ENCODE results near the gene MINDY2. TPM values are rescaled to one million over a fixed set of nuclear protein-coding genes. Genes with fewer than 3 reads are reported as not detected.
"Not testable (repeated sequence)": the region's sequence is repeated elsewhere in the genome, so short reads cannot be mapped to it uniquely, and the experiment has no call there.

The MINDY2 gene
- polyA plus RNA-seq, 1 experiment, result 17.5 TPM

- H3K9me3 ChIP-seq (ENCODE audit: control insufficient read depth, insufficient read depth, low read length), result peaks cover 6% of the 10 kb centered on the region
- H3K4me3 ChIP-seq (ENCODE audit: low read depth, low read length), result no peak overlapping the region
- H3K27me3 ChIP-seq (ENCODE audit: control insufficient read depth, insufficient read depth, low read length), result no peaks in the 10 kb centered on the region
- DNase-seq (ENCODE audit: low read depth, low spot score), result no peak
- TF ChIP-seq CTCF (IDR thresholded peaks at IDR 0.05; ENCODE audit: low read depth, low read length), result no peak
- POLR2A ChIA-PET, result no interaction called here
- CTCF ChIA-PET, result interaction anchor here (1.0 kb wide), 1 partner anchor 538 kb away, joined by 3 read pairs; no protein-coding TSS in a partner anchor
- no peak overlapping the region for H3K27ac ChIP-seq (ENCODE audit: low read depth, low read length)
Measured at GRCh38 chr15:58766290-58766689, 4.8 kb upstream of the MINDY2 start.

GRCh38 chr15:58768601-58769004, 2.5 kb upstream of the MINDY2 start:
- POLR2A ChIA-PET; DNase-seq (ENCODE audit: low read depth, low spot score): not testable (repeated sequence)
- CTCF ChIA-PET, result interaction anchor here (1.0 kb wide), 1 partner anchor 541 kb away, joined by 3 read pairs; no protein-coding TSS in a partner anchor

GRCh38 chr15:58770519-58770856, 614 bp upstream of the MINDY2 start:
- peak overlapping the region; percentile 68 for H3K4me3 ChIP-seq (ENCODE audit: low read depth, low read length)
- H3K27ac ChIP-seq (ENCODE audit: low read depth, low read length), result peak overlapping the region; percentile 97
- peak; percentile 46 for DNase-seq (ENCODE audit: low read depth, low spot score)
- no peaks in the 10 kb centered on the region; the same call in 1 of the 2 replicates for H3K9me3 ChIP-seq (ENCODE audit: control insufficient read depth, insufficient read depth, low read length)
- 0 out of 2 replicates have a peak, but pooled peaks have one; percentile 31 for TF ChIP-seq CTCF (IDR thresholded peaks at IDR 0.05; ENCODE audit: low read depth, low read length)
- ChIA-PET CTCF (interaction anchor here (0.5 to 3.8 kb wide), 29 partner anchors 11 to 759 kb away, joined by 3 to 26 read pairs (median 4); partner anchors contain the start of gene ADAM10), POLR2A (interaction anchor here (0.6 to 2.6 kb wide), 14 partner anchors 11 to 548 kb away, joined by 3 to 75 read pairs (median 4); partner anchors contain the start of gene ADAM10)
- no peaks in the 10 kb centered on the region for H3K27me3 ChIP-seq (ENCODE audit: control insufficient read depth, insufficient read depth, low read length)

More at GRCh38 chr15:58768601-58769004, 2.5 kb upstream of the MINDY2 start:
- H3K27me3 ChIP-seq (ENCODE audit: control insufficient read depth, insufficient read depth, low read length); H3K9me3 ChIP-seq (ENCODE audit: control insufficient read depth, insufficient read depth, low read length); H3K27ac ChIP-seq (ENCODE audit: low read depth, low read length); H3K4me3 ChIP-seq (ENCODE audit: low read depth, low read length): not testable (repeated sequence)

DNA sequence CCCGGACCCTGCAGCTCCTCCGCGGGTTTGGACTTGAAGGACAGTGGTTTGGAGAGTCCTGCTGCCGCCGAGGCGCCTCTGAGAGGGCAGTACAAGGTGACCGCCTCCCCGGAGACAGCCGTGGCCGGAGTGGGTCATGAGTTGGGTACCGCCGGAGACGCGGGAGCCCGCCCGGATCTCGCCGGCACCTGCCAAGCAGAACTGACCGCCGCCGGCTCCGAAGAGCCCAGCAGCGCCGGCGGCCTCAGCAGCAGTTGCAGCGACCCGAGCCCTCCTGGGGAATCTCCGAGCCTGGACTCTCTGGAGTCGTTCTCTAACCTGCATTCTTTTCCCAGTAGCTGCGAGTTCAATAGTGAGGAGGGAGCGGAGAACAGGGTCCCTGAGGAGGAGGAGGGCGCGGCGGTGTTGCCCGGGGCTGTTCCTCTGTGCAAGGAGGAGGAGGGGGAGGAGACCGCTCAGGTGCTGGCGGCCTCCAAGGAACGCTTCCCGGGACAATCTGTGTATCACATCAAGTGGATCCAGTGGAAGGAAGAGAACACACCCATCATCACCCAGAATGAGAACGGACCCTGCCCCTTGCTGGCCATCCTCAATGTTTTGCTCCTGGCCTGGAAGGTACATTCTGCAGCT, 634 bp downstream of the MINDY2 start:
- Histone ChIP-seq H3K4me3 (ENCODE audit: low read depth, low read length) (peak overlapping the region; percentile 79), H3K9me3 (ENCODE audit: control insufficient read depth, insufficient read depth, low read length) (no peaks in the 10 kb centered on the region; the same call in 1 of the 2 replicates), H3K27ac (ENCODE audit: low read depth, low read length) (peak overlapping the region; percentile 87), H3K27me3 (ENCODE audit: control insufficient read depth, insufficient read depth, low read length) (no peaks in the 10 kb centered on the region)
- ChIA-PET POLR2A (interaction anchor here (0.6 to 2.6 kb wide), 9 partner anchors 12 to 440 kb away, joined by 3 to 75 read pairs (median 4); partner anchors contain the start of gene ADAM10), CTCF (interaction anchor here (0.5 to 3.8 kb wide), 8 partner anchors 10 to 559 kb away, joined by 3 to 26 read pairs (median 4); partner anchors contain the start of gene ADAM10)
- no peak for TF ChIP-seq CTCF (IDR thresholded peaks at IDR 0.05; ENCODE audit: low read depth, low read length)
- no peak for DNase-seq (ENCODE audit: low read depth, low spot score)

DNA sequence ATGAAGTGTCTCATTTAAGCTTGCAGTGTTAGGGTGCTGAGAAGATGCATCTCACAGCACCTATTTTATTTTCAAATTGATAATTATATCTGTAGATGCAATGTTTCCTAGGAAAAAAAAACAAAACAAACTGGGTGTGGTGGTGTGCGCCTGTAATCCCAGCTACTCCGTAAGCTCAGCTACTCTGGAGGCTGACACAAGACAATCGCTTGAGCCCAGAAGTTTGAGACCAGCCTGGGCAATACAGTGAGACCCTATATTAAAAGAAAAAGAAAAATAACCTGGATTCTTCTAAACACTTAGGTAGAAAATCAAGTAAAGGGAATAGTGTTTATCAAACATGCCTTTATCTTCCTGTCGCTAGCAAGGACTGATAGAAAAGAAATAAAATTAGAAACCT, 1.9 kb downstream of the MINDY2 start:
- TF ChIP-seq CTCF (IDR thresholded peaks at IDR 0.05; ENCODE audit: low read depth, low read length), result no peak
- POLR2A ChIA-PET, result no interaction called here
- no peaks in the 10 kb centered on the region for H3K27me3 ChIP-seq (ENCODE audit: control insufficient read depth, insufficient read depth, low read length)
- CTCF ChIA-PET, result interaction anchor here (1.3 to 3.8 kb wide), 2 partner anchors 545 to 560 kb away, joined by 3 to 26 read pairs; no protein-coding TSS in a partner anchor
- H3K4me3 ChIP-seq (ENCODE audit: low read depth, low read length), result peak overlapping the region; percentile 79
- DNase-seq (ENCODE audit: low read depth, low spot score), result no peak
- H3K27ac ChIP-seq (ENCODE audit: low read depth, low read length), result no peak overlapping the region
- H3K9me3 ChIP-seq (ENCODE audit: control insufficient read depth, insufficient read depth, low read length), result no peaks in the 10 kb centered on the region; the same call in 1 of the 2 replicates
